CD4-positive, alpha-beta T cell treated with Interleukin-17A for 4 hours (primary cell): Measurements from ENCODE around the gene GLT6D1.

ENCODE experiments used
- DNase-seq: peaks from one replicate; pipeline ENCODE4 v3.0.0-alpha.2; 2020; ENCODE audit warnings: mixed read lengths

GLT6D1 gene

GRCh38 chr9:135620558-135620957 lies 18.8 kb downstream of the GLT6D1 start:
- no peak for DNase-seq

- DNase-seq = no peak
Observed at GRCh38 chr9:135619599-135619886, 19.8 kb downstream of the GLT6D1 start.

GRCh38 chr9:135618866-135619598 lies 20.3 kb downstream of the GLT6D1 start:
- DNase-seq = no peak

- no peak for DNase-seq
Observed at GRCh38 chr9:135617991-135618411, 21.3 kb downstream of the GLT6D1 start.

- DNase-seq = no peak
Observed at GRCh38 chr9:135617538-135617900, 21.8 kb downstream of the GLT6D1 start.

GRCh38 chr9:135616619-135617537 lies 22.5 kb downstream of the GLT6D1 start:
- no peak for DNase-seq

GRCh38 chr9:135615666-135616618 lies 23.4 kb downstream of the GLT6D1 start:
- no peak for DNase-seq

- no peak for DNase-seq
Observed at GRCh38 chr9:135614821-135615665, 24.3 kb downstream of the GLT6D1 start.

GRCh38 chr9:135613946-135614805 lies 25.2 kb downstream of the GLT6D1 start:
- DNase-seq = no peak

- no peak for DNase-seq
Observed at GRCh38 chr9:135612981-135613910, 26.1 kb downstream of the GLT6D1 start.

GRCh38 chr9:135612437-135612836 lies 26.9 kb downstream of the GLT6D1 start:
- no peak for DNase-seq

- DNase-seq = no peak
Observed at GRCh38 chr9:135611875-135612209, 27.5 kb downstream of the GLT6D1 start.

GRCh38 chr9:135611142-135611874 lies 28.0 kb downstream of the GLT6D1 start:
- DNase-seq = no peak

GRCh38 chr9:135610290-135611141 lies 28.8 kb downstream of the GLT6D1 start:
- no peak for DNase-seq

- no peak for DNase-seq
Observed at GRCh38 chr9:135609366-135609955, 29.9 kb downstream of the GLT6D1 start.

GRCh38 chr9:135608999-135609317 lies 30.4 kb downstream of the GLT6D1 start:
- no peak for DNase-seq

- no peak for DNase-seq
Observed at GRCh38 chr9:135608294-135608998, 30.9 kb downstream of the GLT6D1 start.
